ENCODE data around the gene EPS15. TPM values are rescaled to one million over a fixed set of nuclear protein-coding genes. Genes with fewer than 3 reads are reported as not detected.
"Not testable (repeated sequence)": the region's sequence is repeated elsewhere in the genome, so short reads cannot be mapped to it uniquely, and the experiment has no call there.

The EPS15 gene
- total RNA-seq, 2 donors from 2014 or later: 50.0 to 54.7 TPM

GRCh38 chr1:51564124-51564523 is 45.1 kb upstream of the EPS15 start:
- TF ChIP-seq CTCF (IDR thresholded peaks at IDR 0.05): no peak
- Histone ChIP-seq H3K27ac (no peak overlapping the region), H3K36me3 (no peaks in the 10 kb centered on the region), H3K4me3 (no peak overlapping the region), H3K9me3 (no peaks in the 10 kb centered on the region), H3K27me3 (no peaks in the 10 kb centered on the region), H3K4me1 (peaks cover 0 to 11% of the 10 kb centered on the region in 2 donors)
- no peak for DNase-seq (ENCODE audit: low spot score)

GRCh38 chr1:51561702-51562101 is 42.6 kb upstream of the EPS15 start:
- Histone ChIP-seq H3K36me3 (no peaks in the 10 kb centered on the region), H3K9me3 (no peaks in the 10 kb centered on the region), H3K27me3 (no peaks in the 10 kb centered on the region), H3K4me3 (no peak overlapping the region), H3K27ac (no peak overlapping the region), H3K4me1 (peaks cover 0 to 4% of the 10 kb centered on the region in 2 donors)
- DNase-seq (ENCODE audit: low spot score): no peak
- no peak for TF ChIP-seq CTCF (IDR thresholded peaks at IDR 0.05)

- not testable (repeated sequence) for H3K4me3 ChIP-seq; H3K4me1 ChIP-seq; H3K27ac ChIP-seq; DNase-seq (ENCODE audit: low spot score); H3K9me3 ChIP-seq; H3K36me3 ChIP-seq; H3K27me3 ChIP-seq
These were observed 41.8 kb upstream of the EPS15 start for GRCh38 chr1:51560895-51561294.

GRCh38 chr1:51560034-51560433 is 41.0 kb upstream of the EPS15 start:
- no peaks in the 10 kb centered on the region for H3K4me1 ChIP-seq
- no peak for TF ChIP-seq CTCF (IDR thresholded peaks at IDR 0.05)
- DNase-seq (ENCODE audit: low spot score): no peak
- H3K27ac ChIP-seq: no peak overlapping the region
- H3K36me3 ChIP-seq: no peaks in the 10 kb centered on the region
- H3K27me3 ChIP-seq: no peaks in the 10 kb centered on the region
- H3K4me3 ChIP-seq: no peak overlapping the region
- no peaks in the 10 kb centered on the region for H3K9me3 ChIP-seq

GRCh38 chr1:51559501-51559900 is 40.4 kb upstream of the EPS15 start:
- Histone ChIP-seq H3K4me3 (no peak overlapping the region), H3K27ac (no peak overlapping the region), H3K4me1 (no peaks in the 10 kb centered on the region), H3K9me3 (no peaks in the 10 kb centered on the region), H3K27me3 (no peaks in the 10 kb centered on the region), H3K36me3 (no peaks in the 10 kb centered on the region)
- no peak for DNase-seq (ENCODE audit: low spot score)
- TF ChIP-seq CTCF (IDR thresholded peaks at IDR 0.05): no peak

GRCh38 chr1:51559064-51559500 is 40.0 kb upstream of the EPS15 start:
- TF ChIP-seq CTCF (IDR thresholded peaks at IDR 0.05): no peak
- H3K36me3 ChIP-seq: no peaks in the 10 kb centered on the region

More at GRCh38 chr1:51559064-51559500, 40.0 kb upstream of the EPS15 start:
- Histone ChIP-seq H3K27ac (no peak overlapping the region), H3K4me1 (no peaks in the 10 kb centered on the region), H3K27me3 (no peaks in the 10 kb centered on the region), H3K9me3 (no peaks in the 10 kb centered on the region), H3K4me3 (no peak overlapping the region)
- DNase-seq (ENCODE audit: low spot score): no peak

All from right atrium auricular region (tissue), 2 donors.